OCI-LY3 (cell line): ENCODE results near the gene SLC39A12.

Source experiments
- H2AFZ ChIP-seq: fragments of 200-600, 300-600 bp; shearing (Covaris generic); 2 replicates; pipeline ENCODE4 v1.6.0; 2014; ENCODE audit warnings: antibody characterized with exemption, low read depth, low read length
- H3K27ac ChIP-seq: fragments of 200-600, 300-600 bp; sonication (generic); 2 replicates; pipeline ENCODE4 v1.5.1; 2014; ENCODE audit warnings: mild to moderate bottlenecking, low read length, moderate library complexity, mixed read lengths
- H3K27me3 ChIP-seq: fragments of 200-600, 300-600 bp; sonication (generic); 2 replicates; pipeline ENCODE4 v1.6.1; 2014; ENCODE audit warnings: low read depth, low read length, mixed read lengths
- H3K36me3 ChIP-seq: fragments of 200-600, 300-600 bp; sonication (generic); replicated peaks from 2 replicates; pipeline ENCODE3; 2014; ENCODE audit warnings: low read depth, low read length, mixed read lengths
- H3K4me1 ChIP-seq: fragments of 300-600, 200-600 bp; sonication (generic); 2 replicates; pipeline ENCODE4 v1.6.1; 2014; ENCODE audit warnings: low read length, mixed read lengths
- H3K4me2 ChIP-seq: fragments of 200-600, 300-600 bp; sonication (generic); 2 replicates; pipeline ENCODE4 v1.6.1; 2014; ENCODE audit warnings: low read length, mixed read lengths
- H3K4me3 ChIP-seq: fragments of 300-600, 200-600 bp; sonication (generic); 2 replicates; pipeline ENCODE4 v1.5.1; 2014; ENCODE audit warnings: antibody characterized with exemption, mild to moderate bottlenecking, low read length, moderate library complexity
- H3K79me2 ChIP-seq: fragments of 300-600, 200-600 bp; shearing (Covaris generic); 2 replicates; pipeline ENCODE4 v1.6.1; 2014; ENCODE audit warnings: mild to moderate bottlenecking, low read length, mixed read lengths
- H3K9ac ChIP-seq: fragments of 300-600, 200-600 bp; shearing (Covaris generic); 2 replicates; pipeline ENCODE4 v1.6.0; 2014; ENCODE audit warnings: mild to moderate bottlenecking, low read length, moderate library complexity
- H3K9me3 ChIP-seq: fragments of 200-600, 300-600 bp; shearing (Covaris generic); 2 replicates; pipeline ENCODE4 v1.6.1; 2014; ENCODE audit warnings: low read length, mixed read lengths; ENCODE audit not compliant: insufficient read depth
- H4K20me1 ChIP-seq: fragments of 200-600, 300-600 bp; sonication (generic); 2 replicates; pipeline ENCODE4 v1.6.1; 2016; ENCODE audit warnings: low read length, mixed read lengths; ENCODE audit not compliant: insufficient read depth
- CTCF ChIP-seq: fragments of 200-600, 300-600 bp; sonication (generic); IDR thresholded peaks from 2 replicates; pipeline ENCODE4 v1.5.1; 2014; ENCODE audit warnings: antibody characterized with exemption, low read length, low read depth
- EZH2phosphoT487 ChIP-seq: fragments of 200-600 bp; shearing (Covaris generic); IDR thresholded peaks from 2 replicates; pipeline ENCODE4 v1.6.1; 2018; ENCODE audit warnings: antibody characterized with exemption, mixed run types, low read depth

The SLC39A12 gene

GRCh38 chr10:18059826-18060559 is 108.3 kb downstream of the SLC39A12 start:
- no peaks in the 10 kb centered on the region for H3K9me3 ChIP-seq

GRCh38 chr10:18066947-18067346 is 115.2 kb downstream of the SLC39A12 start:
- no peak overlapping the region for H3K9ac ChIP-seq
- H3K4me3 ChIP-seq: no peak overlapping the region
- H3K27me3 ChIP-seq: no peaks in the 10 kb centered on the region
- no peaks in the 10 kb centered on the region for H3K79me2 ChIP-seq
- no peak overlapping the region for H3K27ac ChIP-seq
- H2AFZ ChIP-seq: no peak overlapping the region
- H3K9me3 ChIP-seq: no peaks in the 10 kb centered on the region
- TF ChIP-seq EZH2phosphoT487 (no peak), CTCF (no peak)
- H3K4me2 ChIP-seq: no peak overlapping the region
- no peaks in the 10 kb centered on the region for H4K20me1 ChIP-seq
- no peaks in the 10 kb centered on the region for H3K4me1 ChIP-seq
- no peaks in the 10 kb centered on the region for H3K36me3 ChIP-seq

More at GRCh38 chr10:18059826-18060559, 108.3 kb downstream of the SLC39A12 start:
- Histone ChIP-seq H3K27me3 (no peaks in the 10 kb centered on the region), H4K20me1 (no peaks in the 10 kb centered on the region), H3K4me3 (no peak overlapping the region), H3K4me1 (no peaks in the 10 kb centered on the region), H3K36me3 (no peaks in the 10 kb centered on the region), H3K9ac (no peak overlapping the region), H3K79me2 (no peaks in the 10 kb centered on the region), H3K4me2 (no peak overlapping the region), H3K27ac (no peak overlapping the region), H2AFZ (no peak overlapping the region)
- TF ChIP-seq EZH2phosphoT487 (no peak), CTCF (no peak)

GRCh38 chr10:18068401-18068800 is 116.7 kb downstream of the SLC39A12 start:
- TF ChIP-seq CTCF (no peak), EZH2phosphoT487 (no peak)
- H2AFZ ChIP-seq: no peak overlapping the region
- no peaks in the 10 kb centered on the region for H3K9me3 ChIP-seq
- H3K79me2 ChIP-seq: no peaks in the 10 kb centered on the region
- H3K4me3 ChIP-seq: no peak overlapping the region
- no peaks in the 10 kb centered on the region for H3K27me3 ChIP-seq
- H3K4me2 ChIP-seq: no peak overlapping the region
- H3K9ac ChIP-seq: no peak overlapping the region
- H3K4me1 ChIP-seq: no peaks in the 10 kb centered on the region
- H3K36me3 ChIP-seq: no peaks in the 10 kb centered on the region
- no peaks in the 10 kb centered on the region for H4K20me1 ChIP-seq
- no peak overlapping the region for H3K27ac ChIP-seq

- Histone ChIP-seq H3K9ac (no peak overlapping the region), H3K4me2 (no peak overlapping the region), H3K27ac (no peak overlapping the region), H3K79me2 (no peaks in the 10 kb centered on the region), H3K36me3 (no peaks in the 10 kb centered on the region), H3K9me3 (no peaks in the 10 kb centered on the region), H3K27me3 (no peaks in the 10 kb centered on the region), H2AFZ (no peak overlapping the region), H3K4me3 (no peak overlapping the region), H4K20me1 (no peaks in the 10 kb centered on the region), H3K4me1 (no peaks in the 10 kb centered on the region)
- no peak for TF ChIP-seq CTCF
- TF ChIP-seq EZH2phosphoT487: no peak
These were observed 119.9 kb downstream of the SLC39A12 start for GRCh38 chr10:18071591-18071990.
